H1 (cell line): ENCODE data around the gene FSD1L. TPM values are rescaled to one million over a fixed set of nuclear protein-coding genes. Genes with fewer than 3 reads are reported as not detected.

ENCODE experiments used
- CTCF ChIA-PET: fragments of 300-600 bp; sonication (Branson Sonifier 250); formaldehyde crosslinking; loops from one replicate; lab custom pipeline; 2021; ENCODE audit not compliant: partially characterized antibody; lab: Charles Lee
- POLR2A ChIA-PET: fragments of 300-600 bp; sonication (Branson Sonifier 250); formaldehyde crosslinking; loops from one replicate; lab custom pipeline; 2021; ENCODE audit warnings: inconsistent platforms; ENCODE audit not compliant: partially characterized antibody; lab: Charles Lee
- DNase-seq, 2 experiments: peaks; one replicate each; pipeline versions ENCODE4 v3.0.0 to v3.0.0-alpha.2; 2010 to 2022; ENCODE audit warnings: low spot score in 2 of 2, low read depth in 1 of 2, mixed read lengths in 1 of 2
- FAIRE-seq: peaks from 2 replicates; lab custom pipeline; 2011; peaks lifted over from hg19 to GRCh38; lab: Jason Lieb, UNC
- H2AFZ ChIP-seq: 2 replicates; pipeline ENCODE4 v1.8.1; 2012; ENCODE audit warnings: low read length, inconsistent platforms
- H2AK5ac ChIP-seq: 2 replicates; pipeline ENCODE4 v1.6.1; 2013; ENCODE audit warnings: low read depth, low read length
- H2BK120ac ChIP-seq: replicated peaks from 2 replicates; pipeline ENCODE3; 2013; ENCODE audit warnings: low read depth, low read length, inconsistent platforms
- H2BK12ac ChIP-seq: 2 replicates; pipeline ENCODE4 v1.6.1; 2013; ENCODE audit warnings: low read depth, low read length
- H2BK15ac ChIP-seq: 2 replicates; pipeline ENCODE4 v1.6.1; 2013; ENCODE audit warnings: low read length
- H2BK20ac ChIP-seq: 2 replicates; pipeline ENCODE4 v1.6.1; 2013; ENCODE audit warnings: low read length
- H2BK5ac ChIP-seq: 2 replicates; pipeline ENCODE4 v1.6.1; 2013; ENCODE audit warnings: low read depth, low read length
- H3K14ac ChIP-seq: 2 replicates; pipeline ENCODE4 v1.6.1; 2013; ENCODE audit warnings: inconsistent platforms; ENCODE audit not compliant: insufficient read length
- H3K18ac ChIP-seq: 2 replicates; pipeline ENCODE4 v1.6.1; 2013; ENCODE audit warnings: low read length; ENCODE audit errors: extremely low read depth
- H3K23ac ChIP-seq: 2 replicates; pipeline ENCODE4 v1.6.1; 2013; ENCODE audit warnings: inconsistent platforms; ENCODE audit not compliant: insufficient read length
- H3K23me2 ChIP-seq: 2 replicates; pipeline ENCODE4 v1.6.1; 2013; ENCODE audit warnings: low read depth, low read length
- H3K27ac ChIP-seq: 2 replicates; pipeline ENCODE4 v1.6.1; 2011; ENCODE audit warnings: low read depth, low read length, inconsistent platforms
- H3K27me3 ChIP-seq, 4 experiments: replicated peaks in 1 of 4; 1 replicate in 1 of 4; 2 replicates in 3 of 4; pipeline versions ENCODE4 v1.6.1 to v1.8.1; 2011 to 2013; ENCODE audit warnings: low read length in 3 of 4, mild to moderate bottlenecking in 3 of 4, inconsistent platforms in 2 of 4, mixed read lengths in 2 of 4, moderate library complexity in 1 of 4; ENCODE audit not compliant: control insufficient read depth in 3 of 4, insufficient read depth in 3 of 4; ENCODE audit errors: extremely low read depth in 1 of 4
- H3K36me3 ChIP-seq, 4 experiments: 2 replicates each; pipeline versions ENCODE4 v1.6.1 to v1.8.1; 2011 to 2013; ENCODE audit warnings: mild to moderate bottlenecking in 4 of 4, low read length in 3 of 4, moderate library complexity in 2 of 4, control low read depth in 1 of 4, inconsistent platforms in 1 of 4; ENCODE audit not compliant: insufficient read depth in 4 of 4, control insufficient read depth in 2 of 4
- H3K4ac ChIP-seq: replicated peaks from 2 replicates; pipeline ENCODE3; 2013; ENCODE audit warnings: low read length, low read depth, mixed read lengths, inconsistent platforms; ENCODE audit not compliant: insufficient read length
- H3K4me1 ChIP-seq, 4 experiments: replicated peaks in 1 of 4; 1 replicate in 1 of 4; 2 replicates in 3 of 4; pipeline versions ENCODE4 v1.6.1 to v1.8.1; 2011 to 2013; ENCODE audit warnings: low read length in 3 of 4, inconsistent platforms in 2 of 4, mixed read lengths in 1 of 4; ENCODE audit not compliant: insufficient read depth in 4 of 4, control insufficient read depth in 3 of 4
- H3K4me2 ChIP-seq, 2 experiments: 2 replicates each; pipeline versions ENCODE4 v1.6.1 to v1.8.1; 2011 to 2013; ENCODE audit warnings: low read depth in 2 of 2, low read length in 2 of 2, control low read depth in 1 of 2, inconsistent platforms in 1 of 2, mild to moderate bottlenecking in 1 of 2; ENCODE audit not compliant: insufficient read depth in 1 of 2
- H3K4me3 ChIP-seq, 4 experiments: fragments of 200-600, 300-600 bp in 1 of 4; sonication (generic), shearing (Covaris generic), sonication (Bioruptor Twin) in 1 of 4; 2 replicates each; pipeline versions ENCODE4 v1.5.1 to v1.8.1; 2011 to 2016; ENCODE audit warnings: low read length in 4 of 4, low read depth in 3 of 4, control low read depth in 2 of 4, inconsistent platforms in 2 of 4, mild to moderate bottlenecking in 2 of 4, mixed read lengths in 1 of 4, moderate library complexity in 1 of 4; ENCODE audit not compliant: insufficient read depth in 2 of 4; ENCODE audit errors: extremely low read depth in 1 of 4
- H3K56ac ChIP-seq: replicated peaks from 2 replicates; pipeline ENCODE3; 2013; ENCODE audit warnings: low read depth, mild to moderate bottlenecking, mixed read lengths, low read length, inconsistent platforms; ENCODE audit not compliant: insufficient read length
- H3K79me1 ChIP-seq: 2 replicates; pipeline ENCODE4 v1.6.1; 2013; ENCODE audit warnings: low read depth, low read length, control low read depth
- H3K79me2 ChIP-seq, 2 experiments: 2 replicates each; pipeline versions ENCODE4 v1.6.1 to v1.8.1; 2012 to 2013; ENCODE audit warnings: low read length in 2 of 2, mild to moderate bottlenecking in 2 of 2, inconsistent platforms in 1 of 2; ENCODE audit not compliant: insufficient read depth in 2 of 2, control insufficient read depth in 1 of 2
- H3K9ac ChIP-seq, 4 experiments: replicated peaks in 1 of 4; 1 replicate in 1 of 4; 2 replicates in 3 of 4; pipeline versions ENCODE4 v1.6.1 to v1.8.1; 2011 to 2013; ENCODE audit warnings: low read depth in 3 of 4, low read length in 3 of 4, control low read depth in 2 of 4, mild to moderate bottlenecking in 2 of 4, moderate library complexity in 2 of 4, inconsistent platforms in 1 of 4; ENCODE audit errors: extremely low read depth in 1 of 4
- H3K9me3 ChIP-seq, 2 experiments: 2 replicates each; pipeline versions ENCODE4 v1.6.1 to v1.8.1; 2012 to 2013; ENCODE audit warnings: mild to moderate bottlenecking in 2 of 2, moderate library complexity in 2 of 2, control low read depth in 1 of 2, inconsistent platforms in 1 of 2, low read depth in 1 of 2, low read length in 1 of 2, mixed read lengths in 1 of 2; ENCODE audit not compliant: insufficient read depth in 2 of 2
- H4K20me1 ChIP-seq, 2 experiments: replicated peaks in 1 of 2; 2 replicates each; pipeline versions ENCODE3 to v1.8.1; 2011 to 2013; ENCODE audit warnings: inconsistent platforms in 2 of 2, low read length in 2 of 2, mild to moderate bottlenecking in 1 of 2; ENCODE audit not compliant: insufficient read depth in 2 of 2, control insufficient read depth in 1 of 2
- H4K5ac ChIP-seq: 2 replicates; pipeline ENCODE4 v1.6.1; 2013; ENCODE audit warnings: low read length, low read depth, mixed read lengths, inconsistent platforms; ENCODE audit not compliant: insufficient read length
- H4K8ac ChIP-seq: 2 replicates; pipeline ENCODE4 v1.8.0; 2013; ENCODE audit warnings: mild to moderate bottlenecking, moderate library complexity, low read length, inconsistent platforms; ENCODE audit not compliant: insufficient read depth; ENCODE audit errors: extremely low read depth
- H4K91ac ChIP-seq: replicated peaks from 2 replicates; pipeline ENCODE3; 2013; ENCODE audit warnings: low read length, mixed read lengths, inconsistent platforms; ENCODE audit not compliant: insufficient read length
- CBX8 ChIP-seq: fragments of 300-800, 300-1000 bp; sonication (generic); IDR thresholded peaks from 2 replicates; pipeline ENCODE4 v1.7.1; 2016; ENCODE audit warnings: low read depth, low read length, borderline replicate concordance
- CREB1 ChIP-seq: IDR thresholded peaks from 2 replicates; pipeline ENCODE4 v1.6.1; 2012; ENCODE audit warnings: inconsistent platforms
- EZH2 ChIP-seq: fragments of 200-600 bp; sonication (generic); IDR thresholded peaks from 2 replicates; pipeline ENCODE4 v1.7.1; 2012; ENCODE audit warnings: low read depth, mild to moderate bottlenecking, moderate library complexity, low read length, inconsistent platforms; ENCODE audit not compliant: severe bottlenecking
- HDAC2 ChIP-seq, 2 experiments: fragments of 300-600 bp in 1 of 2; sonication (generic) in 1 of 2; IDR thresholded peaks; 2 replicates each; pipeline ENCODE4 v1.6.1; 2011 to 2012; ENCODE audit warnings: low read depth in 2 of 2, low read length in 2 of 2, mild to moderate bottlenecking in 2 of 2, moderate library complexity in 2 of 2, borderline replicate concordance in 1 of 2, inconsistent platforms in 1 of 2
- JUND ChIP-seq: IDR thresholded peaks from 2 replicates; pipeline ENCODE4 v1.6.1; 2011; ENCODE audit warnings: mild to moderate bottlenecking, improper control_type of control experiment, low read length
- KDM1A ChIP-seq: fragments of 200-600, 300-600 bp; sonication (generic); IDR thresholded peaks from 2 replicates; pipeline ENCODE4 v1.7.1; 2016; ENCODE audit warnings: mild to moderate bottlenecking, low read length, borderline replicate concordance
- RAD21 ChIP-seq, 2 experiments: IDR thresholded peaks in 1 of 2; conservative IDR thresholded peaks in 1 of 2; 2 replicates each; pipeline ENCODE4 v1.6.1; 2011; ENCODE audit warnings: low read depth in 2 of 2, low read length in 2 of 2, improper control_type of control experiment in 1 of 2, inconsistent platforms in 1 of 2, mild to moderate bottlenecking in 1 of 2, moderate library complexity in 1 of 2
- SIX5 ChIP-seq: IDR thresholded peaks from 2 replicates; pipeline ENCODE4 v1.6.1; 2011; ENCODE audit warnings: mild to moderate bottlenecking, low read depth, low read length
- TAF1 ChIP-seq: IDR thresholded peaks from 2 replicates; pipeline ENCODE4 v1.6.1; 2011; ENCODE audit warnings: mild to moderate bottlenecking, low read depth, low read length
- TEAD4 ChIP-seq: IDR thresholded peaks from 2 replicates; pipeline ENCODE4 v1.6.1; 2012; ENCODE audit warnings: low read depth, low read length, inconsistent platforms, mixed read lengths
- WGBS, 2 experiments: shearing (Covaris generic) in 1 of 2; methylation state at CpG; one replicate each; pipeline versions ENCODE4 v1.1.6 to v1.1.7; 2013 to 2015; ENCODE audit warnings: low lambda C conversion rate in 2 of 2, mixed read lengths in 2 of 2, inconsistent platforms in 1 of 2, low coverage in 1 of 2, missing lambda C conversion rate in 1 of 2; ENCODE audit not compliant: insufficient replicate concordance in 2 of 2, insufficient coverage in 1 of 2, insufficient read length in 1 of 2; ENCODE audit errors: extremely low coverage in 1 of 2, missing lambda C conversion rate in 1 of 2; 5-methylcytosine and 5-hydroxymethylcytosine counted together
- polyA plus RNA-seq, 7 experiments: library from polyadenylated mRNA; depleted of rRNA in 3 of 7; stranded (reverse) in 5 of 7; unstranded in 2 of 7; fragments of >200 nt in 5 of 7; fragments of 200-250 nt in 2 of 7; gene quantifications; 1 replicate in 5 of 7; 2 replicates in 1 of 7; 4 replicates in 1 of 7; pipeline versions ENCODE4 v1.2.1 to v1.2.3, GENCODE V29; 2011 to 2013; ENCODE audit warnings: missing spikeins in 2 of 7, mixed read lengths in 2 of 7
- total RNA-seq: library from RNA; stranded (reverse); fragmentation: NEBNext Ultra II Directional; extraction: Animal tissue kit (Norgen Biotek cat#: 25700); gene quantifications from 2 replicates; pipeline ENCODE4 v1.2.1, GENCODE V29; 2021

Gene FSD1L
- total and polyA plus RNA-seq, 2 of the 8 experiments (the other 6 are each of a cell fraction or from before 2014, with no cell fraction given) = 0.91 to 4.8 TPM

- Histone ChIP-seq H3K4me1 (peaks cover 0 to 6% (median 1%) of the 10 kb centered on the region in 4 experiments; a peak in 4 of 7 replicates), H3K4ac (no peak overlapping the region), H3K23me2 (no peaks in the 10 kb centered on the region), H4K5ac (no peak overlapping the region), H3K9ac (no peak overlapping the region), H3K9me3 (no peaks in the 10 kb centered on the region), H3K79me1 (no peaks in the 10 kb centered on the region), H3K4me2 (no peak overlapping the region), H2BK15ac (no peak overlapping the region), H2AFZ (no peak overlapping the region), H3K27me3 (no peaks in the 10 kb centered on the region), H2BK20ac (no peak overlapping the region), H4K91ac (no peak overlapping the region), H3K36me3 (no peaks in the 10 kb centered on the region), H3K27ac (no peak overlapping the region), H2BK12ac (no peak overlapping the region), H2BK120ac (no peak overlapping the region), H2BK5ac (no peak overlapping the region), H3K79me2 (no peaks in the 10 kb centered on the region), H4K20me1 (no peaks in the 10 kb centered on the region), H3K18ac (no peak overlapping the region), H3K14ac (no peak overlapping the region), H3K23ac (no peak overlapping the region), H4K8ac (no peak overlapping the region), H3K4me3 (no peak overlapping the region), H3K56ac (no peak overlapping the region), H2AK5ac (no peak overlapping the region)
- POLR2A ChIA-PET = no interaction called here
- CTCF ChIA-PET = interaction anchor here (0.7 to 1.6 kb wide), 4 partner anchors 31 to 611 kb away, joined by 3 to 5 read pairs (median 5); partner anchors contain the start of gene SLC44A1
- FAIRE-seq = no peak
- DNase-seq = no peak
- 83% methylated on average over 3 of the region's 3 CpGs; no CpG with 5 or more reads in 1 of the 2 experiments for WGBS, 2 experiments
- TF ChIP-seq HDAC2 (IDR thresholded peaks at IDR 0.05; ENCODE audit: borderline replicate concordance in 1 of 2, low read depth in 2 of 2, low read length in 2 of 2) = no peak
- no peak for TF ChIP-seq TAF1
- no peak for TF ChIP-seq JUND
- no peak for TF ChIP-seq RAD21 (IDR thresholded peaks at IDR 0.05 in 1 of 2, conservative IDR thresholded peaks at IDR 0.05 in 1 of 2; ENCODE audit: low read depth in 2 of 2, low read length in 2 of 2)
- TF ChIP-seq CREB1 = no peak
- TF ChIP-seq SIX5 = no peak
- no peak for TF ChIP-seq TEAD4
- no peak for TF ChIP-seq EZH2
- TF ChIP-seq CBX8 = no peak
- no peak for TF ChIP-seq KDM1A
Observed at GRCh38 chr9:105418588-105419500, 29.0 kb upstream of the FSD1L start.
